Measurements from ENCODE around the gene LMTK2.

LMTK2 gene

DNA sequence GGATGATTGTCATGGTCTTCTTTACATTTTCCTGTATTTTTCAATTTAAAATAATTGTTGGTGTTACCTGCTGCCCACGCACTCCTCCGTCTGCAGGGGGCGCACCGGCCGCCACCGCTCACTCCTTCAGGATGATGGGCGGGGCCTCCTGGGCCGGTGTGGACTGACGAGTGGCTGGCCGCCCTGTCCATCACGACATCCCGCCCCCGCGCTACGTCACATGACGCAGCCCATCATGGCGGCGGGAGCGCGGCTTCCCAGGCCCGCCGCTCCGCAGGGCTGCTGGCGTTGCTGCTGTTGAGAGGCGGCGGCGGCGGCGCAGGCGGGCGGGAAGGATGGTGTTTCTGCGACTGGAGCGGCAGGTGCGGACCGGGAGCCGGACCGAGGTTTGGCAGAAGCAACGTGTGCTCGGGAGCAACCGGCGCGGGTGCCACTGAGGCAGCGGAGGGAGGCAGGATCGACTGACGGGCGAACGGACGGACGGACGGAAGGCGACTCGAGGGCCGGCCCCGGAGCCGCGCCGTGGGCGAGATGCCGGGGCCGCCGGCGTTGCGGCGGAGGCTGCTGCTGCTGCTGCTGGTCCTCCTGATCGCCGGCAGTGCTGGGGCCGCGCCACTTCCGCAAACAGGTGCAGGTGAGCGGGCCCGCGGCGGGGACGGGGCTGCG is at the start of gene LMTK2:
TSS of gene LMTK2 (plus strand) at position 216 of the 666 bp plus-strand sequence. CDS start at position 532, 316 bp downstream.
- peak; percentile 97 for DNase-seq

DNA sequence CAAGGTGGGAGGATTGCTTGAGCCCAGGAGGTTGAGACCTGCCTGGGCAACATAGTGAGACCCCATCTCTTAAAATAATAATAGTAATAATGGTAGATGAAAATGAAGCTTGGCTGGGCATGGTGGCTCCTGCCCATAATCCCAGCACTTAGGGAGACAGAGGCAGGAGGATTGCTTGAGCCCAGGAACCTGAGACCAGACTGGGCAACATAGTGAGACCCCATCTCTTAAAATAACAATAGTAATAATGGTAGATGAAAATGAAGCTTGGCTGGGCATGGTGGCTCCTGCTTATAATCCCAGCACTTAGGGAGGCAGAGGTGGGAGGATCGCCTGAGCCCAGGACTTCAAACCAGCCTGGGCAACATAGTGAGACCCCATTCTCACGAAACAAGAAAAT is 49.5 kb upstream of the LMTK2 start:
- DNase-seq = no peak

GRCh38 chr7:98058186-98058585 is 48.5 kb upstream of the LMTK2 start:
- no peak for DNase-seq

DNA sequence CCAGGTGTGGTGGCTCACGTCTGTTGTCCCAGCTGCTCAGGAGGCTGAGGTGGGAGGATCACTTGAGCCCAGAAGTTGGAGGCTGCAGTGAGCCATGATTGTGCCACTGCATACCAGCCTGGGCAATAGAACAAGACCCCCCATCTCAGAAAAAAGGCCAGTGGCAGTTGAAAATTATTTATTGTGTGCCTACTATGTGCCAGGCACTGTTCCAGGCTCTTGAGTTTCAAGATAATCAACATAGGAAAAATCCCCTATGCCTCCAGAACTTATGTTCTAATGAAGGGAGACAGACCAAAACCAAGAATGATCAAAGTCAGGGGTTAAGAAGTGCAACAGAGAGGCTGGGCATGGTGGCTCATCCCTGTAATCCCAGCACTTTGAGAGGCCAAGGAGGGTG is 42.4 kb upstream of the LMTK2 start:
- no peak for DNase-seq

- DNase-seq = no peak
Measured at GRCh38 chr7:98066208-98066607, 40.5 kb upstream of the LMTK2 start.

DNA sequence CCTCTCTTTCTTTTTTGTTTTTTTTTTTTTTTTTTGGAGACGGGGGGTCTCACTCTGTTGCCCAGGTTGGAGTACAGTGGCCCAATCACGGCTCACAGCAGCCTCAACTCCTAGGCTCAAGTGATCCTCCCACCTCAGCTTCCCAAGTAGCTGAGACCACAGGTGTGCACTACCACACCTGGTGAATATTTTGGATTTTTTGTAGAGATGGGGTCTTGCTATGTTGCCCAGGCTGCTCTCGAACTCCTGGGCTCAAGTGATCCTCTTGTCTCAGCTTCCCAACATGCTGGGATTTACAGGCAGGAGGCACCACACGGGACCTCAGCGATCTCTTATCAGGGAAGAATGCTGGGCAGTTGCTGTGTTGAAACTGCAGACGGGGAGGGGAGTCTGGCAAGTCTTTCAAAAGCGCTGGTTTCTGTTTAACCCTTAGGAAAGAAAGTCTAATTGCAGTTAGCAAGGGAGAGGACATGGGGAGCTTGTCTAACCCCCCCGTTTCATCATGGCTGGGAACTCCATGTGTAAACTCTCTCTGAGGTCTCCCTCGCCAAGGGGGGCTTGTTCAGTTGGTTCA is 39.6 kb upstream of the LMTK2 start:
- no peak for DNase-seq

GRCh38 chr7:98073047-98073446 is 33.6 kb upstream of the LMTK2 start:
- no peak for DNase-seq

DNA sequence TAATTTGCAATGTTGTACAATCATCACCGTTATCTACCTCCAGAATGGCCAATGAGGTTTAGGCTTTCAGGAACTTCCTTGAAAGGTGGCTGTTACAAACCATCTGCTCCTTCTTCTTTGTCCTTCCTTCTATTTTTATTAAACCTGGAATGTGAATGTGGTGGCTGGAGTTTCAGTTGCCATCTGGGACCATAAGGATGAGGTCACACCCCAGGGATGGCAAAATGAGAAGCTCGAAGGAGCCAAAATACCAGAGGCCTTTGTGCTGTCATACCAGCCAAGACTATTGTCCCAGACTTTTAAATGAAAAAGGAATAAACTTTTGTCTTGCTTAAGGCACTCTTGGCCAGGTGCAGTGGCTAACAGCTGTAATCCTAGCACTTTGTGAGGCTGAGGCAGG is 30.9 kb upstream of the LMTK2 start:
- no peak for DNase-seq

- DNase-seq = no peak
Measured at GRCh38 chr7:98077762-98078161, 28.9 kb upstream of the LMTK2 start.

- no peak for DNase-seq
Measured at GRCh38 chr7:98078197-98078870, 28.3 kb upstream of the LMTK2 start.

DNA sequence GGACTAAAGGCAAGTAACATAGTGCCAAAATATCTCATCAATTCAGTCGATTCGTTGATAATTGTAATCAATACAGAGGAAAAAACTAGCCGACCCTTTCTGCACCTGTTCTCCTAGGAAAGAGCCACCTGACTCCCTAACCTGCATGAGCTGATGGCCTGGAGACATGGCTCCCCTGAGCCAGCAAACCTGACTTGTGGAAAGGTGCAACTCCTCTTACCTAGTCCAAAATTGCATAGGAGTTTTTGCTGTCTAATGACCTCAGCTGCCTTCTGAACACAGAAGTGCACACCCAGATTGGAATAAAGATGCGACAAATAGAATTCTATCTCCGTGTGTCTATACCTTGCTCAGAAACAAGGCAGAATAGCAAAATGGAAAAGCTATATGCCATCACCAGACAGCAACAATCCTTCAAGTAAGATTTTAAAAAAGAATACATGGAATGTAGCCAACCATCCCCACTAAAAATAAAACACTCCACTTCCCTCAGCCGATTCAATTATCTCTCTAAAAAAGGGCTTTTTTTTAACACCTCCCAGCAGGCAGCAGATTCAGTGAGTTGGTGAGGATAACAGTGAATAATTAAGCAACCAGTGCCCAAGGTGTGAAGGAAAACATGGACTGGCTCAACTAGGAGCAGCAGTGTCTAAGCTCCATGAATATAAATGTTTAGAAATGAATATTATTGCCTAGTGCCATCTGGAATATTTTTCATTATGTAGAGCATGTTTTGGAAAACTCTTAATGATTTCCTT is 26.6 kb upstream of the LMTK2 start:
- no peak for DNase-seq

- no peak for DNase-seq
Measured at GRCh38 chr7:98081319-98081718, 25.3 kb upstream of the LMTK2 start.

- no peak for DNase-seq
Measured at GRCh38 chr7:98084631-98085030, 22.0 kb upstream of the LMTK2 start.

GRCh38 chr7:98085674-98086073 is 21.0 kb upstream of the LMTK2 start:
- no peak for DNase-seq

GRCh38 chr7:98086281-98086718 is 20.4 kb upstream of the LMTK2 start:
- DNase-seq = no peak

DNA sequence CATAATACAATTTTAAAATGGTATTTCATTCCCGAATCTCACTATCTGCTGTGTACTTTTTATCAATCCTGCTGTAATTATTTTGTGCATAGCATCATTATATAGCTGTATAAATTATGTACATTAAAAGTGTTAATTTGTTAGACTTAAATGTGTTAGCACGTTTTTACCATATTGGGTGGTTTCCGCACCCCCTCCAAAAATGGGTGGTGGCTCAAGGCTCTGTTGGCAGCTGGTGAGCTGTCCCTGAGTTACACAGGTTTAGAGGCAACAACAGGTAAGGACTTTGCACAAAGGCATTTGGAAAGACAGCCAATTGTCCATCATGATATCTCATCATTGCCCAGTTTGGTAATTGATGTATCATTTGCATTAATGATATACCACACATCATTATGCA is 18.6 kb upstream of the LMTK2 start:
- no peak for DNase-seq

GRCh38 chr7:98090116-98090515 is 16.5 kb upstream of the LMTK2 start:
- DNase-seq = no peak

GRCh38 chr7:98091061-98091460 is 15.6 kb upstream of the LMTK2 start:
- DNase-seq = no peak

- no peak for DNase-seq
Measured at GRCh38 chr7:98091523-98091922, 15.1 kb upstream of the LMTK2 start.

GRCh38 chr7:98097042-98097645 is 9.5 kb upstream of the LMTK2 start:
- DNase-seq = no peak

DNA sequence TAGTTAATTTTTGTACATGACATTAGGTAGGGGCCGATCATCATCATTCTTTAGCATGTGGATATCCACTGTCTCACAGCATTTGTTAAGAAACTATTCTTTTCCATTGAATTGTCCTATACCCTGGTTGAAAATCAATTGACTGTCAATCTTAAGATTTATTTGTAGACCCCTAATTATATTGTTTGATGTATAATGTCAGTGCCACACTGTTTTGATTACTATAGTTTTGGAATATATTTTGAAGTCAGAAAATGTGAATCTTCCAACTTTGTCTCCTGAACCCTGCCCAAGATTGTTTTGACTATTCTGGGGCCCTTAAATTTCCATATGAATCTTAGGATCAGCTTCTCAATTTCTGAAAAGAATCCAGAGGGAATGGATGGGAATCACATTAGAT is 6.6 kb upstream of the LMTK2 start:
- no peak for DNase-seq

- DNase-seq = no peak
Measured at GRCh38 chr7:98102170-98102569, 4.5 kb upstream of the LMTK2 start.

DNA sequence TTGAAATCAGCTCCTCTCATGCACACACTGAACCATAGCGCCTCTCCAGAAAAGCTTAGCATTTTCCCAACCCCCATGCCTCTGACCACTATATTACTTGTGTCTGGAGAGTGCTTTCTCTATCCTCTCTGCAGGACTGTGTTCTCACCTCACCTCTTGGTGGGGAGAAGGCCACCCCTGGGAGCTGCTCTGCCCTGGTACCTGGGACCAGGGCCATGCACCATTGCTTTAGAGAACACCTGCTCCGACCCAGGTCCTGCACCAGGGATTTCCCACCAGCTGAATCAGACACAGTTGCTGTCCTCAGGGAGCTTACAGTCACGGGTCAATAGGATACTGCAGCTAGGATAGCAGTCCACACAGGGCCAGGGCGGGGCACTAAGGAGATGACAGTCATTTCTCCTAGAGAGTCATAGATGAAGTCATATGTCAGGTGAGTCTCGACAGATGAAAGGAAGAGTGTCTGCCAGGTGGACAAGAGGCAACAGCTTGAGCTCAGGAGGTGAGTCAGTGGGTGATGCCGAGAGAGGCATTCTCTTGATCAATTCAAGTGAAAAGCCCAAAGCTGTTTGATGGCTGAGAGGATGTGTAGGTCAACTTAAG is 619 bp upstream of the LMTK2 start:
- DNase-seq = peak; percentile 48
